Thyroid gland (tissue), 4 donors: ENCODE measurements around the gene TRAPPC2L.

Experiments used
- CTCF ChIP-seq, 6 experiments: fragments of 200-600 bp in 3 of 6; fragments of 450-650 bp in 3 of 6; sonication (generic) in 3 of 6; IDR thresholded peaks; one replicate each; pipeline ENCODE4 v1.5.1; 2016 to 2019; ENCODE audit warnings: antibody characterized with exemption in 6 of 6, mild to moderate bottlenecking in 2 of 6, inconsistent platforms in 1 of 6, moderate library complexity in 1 of 6
- POLR2A ChIP-seq, 2 donors: fragments of 450-650 bp; IDR thresholded peaks; one replicate each; pipeline ENCODE4 v1.6.1; 2017; ENCODE audit warnings: antibody characterized with exemption in 2 of 2, mild to moderate bottlenecking in 2 of 2, moderate library complexity in 1 of 2

- TF ChIP-seq CTCF (IDR thresholded peaks at IDR 0.05), result no peak
- no peak for TF ChIP-seq POLR2A (IDR thresholded peaks at IDR 0.05)
Measured at GRCh38 chr16:88822281-88823040, 34.5 kb upstream of the TRAPPC2L start.
